PC-9 (cell line): Measurements from ENCODE around the gene KCNK4. TPM values are rescaled to one million over a fixed set of nuclear protein-coding genes. Genes with fewer than 3 reads are reported as not detected.

Experiments
- BruUV-seq: library from RNA; stranded (reverse); fragments of 400-500 nt; replicated peaks from 2 replicates; lab custom pipeline; 2021; lab: Mats Ljungman, UMichigan
- CTCF ChIA-PET: fragments of 300-600 bp; sonication (Branson Sonifier 250); formaldehyde crosslinking; loops from one replicate; lab custom pipeline; 2022; ENCODE audit warnings: antibody characterized with exemption; lab: Charles Lee
- POLR2A ChIA-PET: fragments of 300-600 bp; sonication (Branson Sonifier 250); formaldehyde crosslinking; loops from one replicate; lab custom pipeline; 2022; ENCODE audit warnings: antibody characterized with exemption; ENCODE audit not compliant: unreplicated experiment; lab: Charles Lee
- DNase-seq, 2 experiments: peaks; one replicate each; pipeline versions ENCODE4 v3.0.0 to v3.0.0-alpha.2; 2015 to 2022; ENCODE audit warnings: mixed read lengths in 1 of 2
- H2AFZ ChIP-seq: fragments of 200-600 bp; sonication (generic); 2 replicates; pipeline ENCODE4 v1.8.1; 2017; ENCODE audit warnings: antibody characterized with exemption
- H3F3A ChIP-seq: fragments of 200-600 bp; sonication (generic); 2 replicates; pipeline ENCODE4 v1.8.1; 2017; ENCODE audit warnings: antibody characterized with exemption, mild to moderate bottlenecking, low read depth; ENCODE audit not compliant: insufficient read depth
- H3K27ac ChIP-seq: fragments of 200-600 bp; sonication (generic); 2 replicates; pipeline ENCODE4 v1.6.1; 2016; ENCODE audit warnings: mixed run types
- H3K27me3 ChIP-seq: fragments of 200-600 bp; sonication (generic); 2 replicates; pipeline ENCODE4 v1.6.1; 2016; ENCODE audit warnings: low read depth, mixed run types; ENCODE audit not compliant: insufficient read depth
- H3K36me3 ChIP-seq: fragments of 200-600 bp; sonication (generic); 2 replicates; pipeline ENCODE4 v1.6.1; 2016; ENCODE audit warnings: low read depth, mixed run types
- H3K4me1 ChIP-seq: fragments of 200-600 bp; sonication (generic); replicated peaks from 2 replicates; pipeline ENCODE4 v1.6.1; 2016; ENCODE audit warnings: mixed run types; ENCODE audit not compliant: insufficient read depth
- H3K4me2 ChIP-seq: fragments of 200-600 bp; sonication (generic); 2 replicates; pipeline ENCODE4 v1.6.1; 2017; ENCODE audit warnings: mixed run types
- H3K4me3 ChIP-seq: fragments of 200-600 bp; sonication (generic); 2 replicates; pipeline ENCODE4 v1.6.1; 2016; ENCODE audit warnings: mixed run types
- H3K79me2 ChIP-seq: fragments of 200-600 bp; sonication (generic); 2 replicates; pipeline ENCODE4 v1.6.1; 2017; ENCODE audit warnings: low read depth, mixed run types
- H3K9me2 ChIP-seq: fragments of 200-600 bp; sonication (generic); 2 replicates; pipeline ENCODE4 v1.8.1; 2017; ENCODE audit warnings: mild to moderate bottlenecking; ENCODE audit not compliant: insufficient read depth
- H3K9me3 ChIP-seq: fragments of 200-600 bp; sonication (generic); 2 replicates; pipeline ENCODE4 v1.8.1; 2016; ENCODE audit warnings: low read depth; ENCODE audit not compliant: insufficient read depth
- H4K20me1 ChIP-seq: fragments of 200-600 bp; sonication (generic); 2 replicates; pipeline ENCODE4 v1.8.1; 2017; ENCODE audit not compliant: insufficient read depth
- CTCF ChIP-seq: fragments of 200-600 bp; sonication (generic); conservative IDR thresholded peaks from 2 replicates; pipeline ENCODE4 v1.6.1; 2017; ENCODE audit warnings: mixed run types, antibody characterized with exemption, mild to moderate bottlenecking, moderate library complexity
- EZH2 ChIP-seq: fragments of 200-600 bp; sonication (generic); IDR thresholded peaks from 2 replicates; pipeline ENCODE4 v1.8.0; 2017; ENCODE audit warnings: antibody characterized with exemption, low read depth
- intact Hi-C: fragments of 100-400 bp; cut with micrococcal nuclease; formaldehyde crosslinking; loops from one replicate; pipeline ENCODE4 v1.10.0; 2022; ENCODE audit not compliant: unreplicated experiment
- total RNA-seq: library from RNA; stranded (reverse); gene quantifications from 2 replicates; pipeline ENCODE4 v1.2.3, GENCODE V29; 2021

The KCNK4 gene
- total RNA-seq, 1 experiment from 2014 or later, result 0.57 TPM

GRCh38 chr11:64258356-64258755 is 32.7 kb upstream of the KCNK4 start:
- no peaks in the 10 kb centered on the region for H3K79me2 ChIP-seq
- H3K36me3 ChIP-seq, result peaks cover 14% of the 10 kb centered on the region; the same call in 1 of the 2 replicates
- H4K20me1 ChIP-seq, result peaks cover 4% of the 10 kb centered on the region; the same call in 1 of the 2 replicates
- no peak overlapping the region for H2AFZ ChIP-seq
- no peak overlapping the region for H3K27ac ChIP-seq
- no peak for DNase-seq
- ChIA-PET CTCF (interaction anchor here (0.6 to 1.1 kb wide), 4 partner anchors 9 to 458 kb away, joined by 5 to 9 read pairs (median 6); no protein-coding TSS in a partner anchor), POLR2A (no interaction called here)
- H3K4me1 ChIP-seq, result no peaks in the 10 kb centered on the region
- H3K4me3 ChIP-seq, result no peak overlapping the region
- no peak overlapping the region for H3K4me2 ChIP-seq
- intact Hi-C loops, result no loop called here
- TF ChIP-seq CTCF (no peak), EZH2 (no peak)
- H3K27me3 ChIP-seq, result no peaks in the 10 kb centered on the region
- no TSS peak for BruUV-seq
- H3F3A ChIP-seq, result peaks cover 6% of the 10 kb centered on the region; the same call in 1 of the 2 replicates
- no peaks in the 10 kb centered on the region for H3K9me2 ChIP-seq
- H3K9me3 ChIP-seq, result no peaks in the 10 kb centered on the region

GRCh38 chr11:64258946-64259532 is 32.1 kb upstream of the KCNK4 start:
- H3K27ac ChIP-seq, result no peak overlapping the region
- peaks cover 6% of the 10 kb centered on the region; the same call in 1 of the 2 replicates for H3F3A ChIP-seq
- no peaks in the 10 kb centered on the region for H3K9me2 ChIP-seq
- no peaks in the 10 kb centered on the region for H3K9me3 ChIP-seq
- intact Hi-C loops, result no loop called here
- H3K36me3 ChIP-seq, result peaks cover 14% of the 10 kb centered on the region; the same call in 1 of the 2 replicates
- no peak for DNase-seq
- H2AFZ ChIP-seq, result no peak overlapping the region
- no peak overlapping the region for H3K4me3 ChIP-seq
- BruUV-seq, result no TSS peak
- H3K4me2 ChIP-seq, result no peak overlapping the region
- peaks cover 4% of the 10 kb centered on the region; the same call in 1 of the 2 replicates for H4K20me1 ChIP-seq
- H3K4me1 ChIP-seq, result no peaks in the 10 kb centered on the region
- ChIA-PET POLR2A (no interaction called here), CTCF (no interaction called here)
- H3K27me3 ChIP-seq, result no peaks in the 10 kb centered on the region
- TF ChIP-seq EZH2 (no peak), CTCF (no peak)
- no peaks in the 10 kb centered on the region for H3K79me2 ChIP-seq

GRCh38 chr11:64259533-64260067 is 31.5 kb upstream of the KCNK4 start:
- ChIA-PET POLR2A (no interaction called here), CTCF (no interaction called here)
- Histone ChIP-seq H3K4me3 (no peak overlapping the region), H3F3A (peaks cover 6% of the 10 kb centered on the region; the same call in 1 of the 2 replicates), H3K9me2 (no peaks in the 10 kb centered on the region), H4K20me1 (peaks cover 4% of the 10 kb centered on the region; the same call in 1 of the 2 replicates), H2AFZ (no peak overlapping the region), H3K9me3 (no peaks in the 10 kb centered on the region), H3K27ac (no peak overlapping the region), H3K4me1 (no peaks in the 10 kb centered on the region), H3K27me3 (no peaks in the 10 kb centered on the region), H3K36me3 (peaks cover 14% of the 10 kb centered on the region; the same call in 1 of the 2 replicates), H3K4me2 (no peak overlapping the region), H3K79me2 (no peaks in the 10 kb centered on the region)
- intact Hi-C loops, result no loop called here
- BruUV-seq, result no TSS peak
- no peak for TF ChIP-seq CTCF
- no peak for TF ChIP-seq EZH2
- peak in 1 of 2 experiments; percentile 6 for DNase-seq
